VCaP (cell line): ENCODE results near the gene SRRM4.

ENCODE experiments used
- H3K27ac ChIP-seq: fragments of 450-650 bp; 2 replicates; pipeline ENCODE4 v1.5.1; 2017
- TF ChIP-seq, protein P1 (sequence below): fragments of 450-650 bp; conservative IDR thresholded peaks from 2 replicates; pipeline ENCODE4 v1.5.1; 2017; ENCODE audit warnings: mild to moderate bottlenecking, moderate library complexity

Gene SRRM4

DNA sequence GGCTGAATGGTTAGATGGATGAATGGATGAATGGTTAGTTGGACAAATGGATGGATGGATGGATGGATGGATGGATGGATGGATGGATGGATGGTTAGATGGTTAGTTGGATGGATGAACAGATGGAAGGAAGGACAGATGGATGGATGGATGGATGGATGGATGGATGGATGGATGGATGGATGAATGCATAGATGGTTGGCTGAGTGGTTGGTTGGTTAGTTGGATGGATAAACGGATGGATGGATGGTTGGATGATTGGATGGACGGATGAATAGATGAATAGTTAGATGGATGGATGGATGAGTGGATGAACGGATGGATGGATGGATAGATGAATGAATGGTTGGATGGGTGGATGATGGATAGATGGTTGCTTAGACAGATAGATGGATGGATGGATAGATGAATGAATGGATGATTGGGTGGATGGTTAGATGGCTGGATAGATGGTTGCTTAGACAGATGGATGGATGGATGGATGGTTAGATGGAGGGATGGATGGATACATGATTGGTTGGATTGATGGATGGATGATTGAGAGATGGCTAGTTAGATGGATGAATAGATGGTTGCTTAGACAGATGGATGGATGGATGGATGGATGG lies 148.6 kb downstream of the SRRM4 start:
- H3K27ac ChIP-seq = no peak overlapping the region

DNA sequence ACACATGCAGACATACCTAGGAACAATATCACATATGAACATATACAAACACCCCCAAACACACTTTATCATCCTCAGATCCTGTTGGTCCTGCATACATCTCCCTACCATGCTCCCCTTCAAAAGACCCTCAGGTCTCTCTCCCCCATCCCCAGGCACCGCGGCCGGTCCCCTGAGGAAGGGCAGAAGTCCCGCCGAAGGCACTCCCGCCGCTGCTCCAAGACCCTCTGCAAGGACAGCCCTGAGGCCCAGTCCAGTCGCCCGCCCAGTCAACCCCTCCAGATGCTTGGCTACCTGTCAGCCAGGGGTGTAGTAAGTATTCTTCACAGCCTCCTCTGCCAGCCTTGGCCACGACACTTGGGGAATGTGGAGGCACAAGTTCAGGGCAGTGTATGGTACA lies 149.2 kb downstream of the SRRM4 start:
- no peak overlapping the region for H3K27ac ChIP-seq
- TF ChIP-seq, protein P1, sequence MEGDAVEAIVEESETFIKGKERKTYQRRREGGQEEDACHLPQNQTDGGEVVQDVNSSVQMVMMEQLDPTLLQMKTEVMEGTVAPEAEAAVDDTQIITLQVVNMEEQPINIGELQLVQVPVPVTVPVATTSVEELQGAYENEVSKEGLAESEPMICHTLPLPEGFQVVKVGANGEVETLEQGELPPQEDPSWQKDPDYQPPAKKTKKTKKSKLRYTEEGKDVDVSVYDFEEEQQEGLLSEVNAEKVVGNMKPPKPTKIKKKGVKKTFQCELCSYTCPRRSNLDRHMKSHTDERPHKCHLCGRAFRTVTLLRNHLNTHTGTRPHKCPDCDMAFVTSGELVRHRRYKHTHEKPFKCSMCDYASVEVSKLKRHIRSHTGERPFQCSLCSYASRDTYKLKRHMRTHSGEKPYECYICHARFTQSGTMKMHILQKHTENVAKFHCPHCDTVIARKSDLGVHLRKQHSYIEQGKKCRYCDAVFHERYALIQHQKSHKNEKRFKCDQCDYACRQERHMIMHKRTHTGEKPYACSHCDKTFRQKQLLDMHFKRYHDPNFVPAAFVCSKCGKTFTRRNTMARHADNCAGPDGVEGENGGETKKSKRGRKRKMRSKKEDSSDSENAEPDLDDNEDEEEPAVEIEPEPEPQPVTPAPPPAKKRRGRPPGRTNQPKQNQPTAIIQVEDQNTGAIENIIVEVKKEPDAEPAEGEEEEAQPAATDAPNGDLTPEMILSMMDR = no peak

More for the DNA sequence above, 148.6 kb downstream of the SRRM4 start:
- TF ChIP-seq, protein P1 = no peak

DNA sequence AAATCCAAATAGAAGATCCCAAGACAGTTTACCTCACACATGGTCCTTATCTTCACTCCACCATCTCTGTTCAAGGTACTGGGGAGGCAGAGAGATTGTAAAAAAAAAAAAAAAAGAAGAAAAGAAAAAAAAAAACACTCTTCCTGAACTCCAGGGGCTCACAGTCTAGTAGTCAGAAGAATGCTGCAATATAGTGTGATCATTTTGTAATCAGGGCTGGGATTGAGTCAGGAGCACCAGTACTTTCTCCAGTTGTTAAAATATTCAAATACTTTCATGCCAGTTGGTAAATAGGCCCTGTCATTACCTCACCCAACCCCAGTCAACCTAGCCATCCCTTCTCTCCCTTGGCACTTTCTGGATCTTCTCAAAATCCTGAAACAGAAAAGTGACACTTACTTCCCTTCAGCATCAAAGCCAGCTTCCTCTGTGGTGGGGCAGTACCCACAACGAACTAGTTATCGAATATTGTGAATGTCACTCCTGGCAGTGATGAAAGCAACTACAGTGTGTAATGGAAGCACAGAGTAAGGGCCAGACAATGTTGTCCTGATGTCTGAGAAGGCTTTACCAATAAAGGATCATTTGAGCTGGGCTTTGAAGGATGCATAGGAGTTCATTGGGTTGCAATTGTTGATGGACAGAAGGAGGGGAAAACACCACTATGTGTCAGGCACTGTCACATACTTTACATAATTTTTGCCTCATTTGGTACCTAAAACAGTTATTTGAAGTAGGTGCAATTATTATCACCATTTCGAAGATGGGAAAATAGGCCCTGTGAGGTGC lies 153.1 kb downstream of the SRRM4 start:
- H3K27ac ChIP-seq = no peak overlapping the region
- TF ChIP-seq, protein P1 = no peak

DNA sequence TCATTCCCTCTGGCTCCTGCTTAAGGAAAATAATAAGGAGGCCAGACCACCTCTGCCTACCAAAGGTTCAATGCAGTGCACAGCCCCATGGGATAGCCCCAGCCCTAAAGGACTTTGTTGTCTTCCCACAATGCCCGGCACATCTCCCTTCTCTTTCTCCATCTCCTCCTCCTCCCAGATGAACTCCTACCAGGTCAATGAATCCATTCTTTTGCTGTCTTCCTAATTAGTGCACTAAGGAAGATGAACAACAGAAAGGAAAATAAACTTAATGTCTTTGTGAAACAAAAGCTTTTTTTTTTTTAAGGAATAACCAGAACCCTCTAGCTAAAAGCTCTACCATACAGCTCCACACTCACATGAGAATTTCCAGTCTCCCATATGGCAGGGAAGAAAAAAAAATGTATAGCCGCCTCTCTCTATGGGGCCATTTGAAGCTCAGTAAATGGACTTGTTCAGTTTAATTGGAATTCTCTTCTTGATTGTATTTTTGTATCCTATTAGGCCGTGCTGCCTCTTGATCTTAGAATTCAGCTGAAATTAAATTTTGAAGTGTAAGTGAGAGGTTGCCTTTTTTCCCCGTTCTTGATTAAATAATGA lies 155.6 kb downstream of the SRRM4 start:
- no peak overlapping the region for H3K27ac ChIP-seq

DNA sequence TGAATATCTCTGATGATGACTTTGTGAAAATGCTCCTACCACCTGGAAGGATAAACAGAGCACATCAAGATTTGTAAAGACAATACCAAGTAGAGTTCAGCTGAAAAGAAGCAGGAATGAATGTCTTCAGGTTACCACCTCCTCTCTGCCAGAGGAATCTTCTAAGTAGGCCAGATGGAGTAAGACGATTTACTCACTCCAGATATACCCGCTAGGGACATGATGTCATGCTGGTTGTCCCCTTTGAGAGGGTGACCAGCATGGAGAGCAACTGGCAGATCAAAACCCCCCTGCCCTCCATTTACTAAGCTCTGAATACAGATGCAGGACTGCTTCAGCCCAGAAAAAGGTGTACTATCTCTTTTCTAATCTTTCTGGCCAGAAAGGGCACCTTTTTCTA lies 158.1 kb downstream of the SRRM4 start:
- H3K27ac ChIP-seq = no peak overlapping the region
- TF ChIP-seq, protein P1 = no peak

More for the DNA sequence above, 155.6 kb downstream of the SRRM4 start:
- TF ChIP-seq, protein P1 = no peak

DNA sequence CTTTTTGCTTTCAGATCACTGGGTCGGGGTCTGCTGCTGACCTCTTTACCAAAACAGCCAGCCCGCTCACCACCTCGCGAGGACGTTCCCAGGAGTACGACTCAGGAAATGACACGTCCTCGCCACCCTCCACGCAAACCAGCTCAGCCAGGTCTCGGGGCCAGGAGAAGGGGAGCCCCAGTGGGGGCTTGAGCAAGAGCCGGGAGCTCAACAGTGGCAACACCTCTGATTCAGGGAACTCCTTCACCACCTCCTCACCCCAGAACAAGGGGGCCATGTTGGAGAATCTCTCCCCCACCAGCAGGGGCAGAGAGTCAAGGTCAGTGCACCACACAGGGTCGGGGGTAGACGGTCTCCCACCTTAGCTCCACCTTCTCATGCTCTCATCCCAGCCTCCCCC lies 164.0 kb downstream of the SRRM4 start:
- H3K27ac ChIP-seq = no peak overlapping the region

DNA sequence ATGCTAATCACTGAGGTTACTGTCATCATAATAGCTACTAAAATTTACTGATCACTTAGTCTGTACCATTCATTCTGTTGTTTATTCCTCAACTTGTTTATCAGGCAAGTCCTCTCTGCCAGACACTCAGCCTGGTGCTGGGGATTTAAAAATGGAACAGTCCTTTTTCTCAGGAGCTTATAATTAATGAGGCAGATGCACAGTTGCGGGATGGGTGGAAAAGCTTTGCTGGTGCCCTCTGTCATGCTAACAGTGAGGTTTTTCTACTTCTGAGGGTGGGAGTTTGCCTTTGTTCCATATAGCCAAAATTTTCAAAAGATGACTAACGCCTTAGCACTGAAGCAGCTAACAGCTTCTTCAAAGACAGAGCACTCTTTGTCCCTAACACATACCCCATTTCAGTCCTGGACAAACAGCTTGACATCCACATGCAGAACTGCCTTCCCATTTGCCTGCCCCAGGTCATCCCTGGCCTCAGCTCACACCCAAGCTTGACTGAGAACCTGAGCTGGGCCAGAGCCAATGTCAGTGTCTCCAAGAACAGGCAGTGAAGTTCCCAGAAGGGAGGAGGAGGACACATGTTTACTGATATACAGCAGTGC lies 166.6 kb downstream of the SRRM4 start:
- H3K27ac ChIP-seq = no peak overlapping the region
- TF ChIP-seq, protein P1 = no peak

More for the DNA sequence above, 164.0 kb downstream of the SRRM4 start:
- TF ChIP-seq, protein P1 = no peak
